NCI-H2107 treated with DMSO at 0.1 percent for 48 hours (cell line): ENCODE data around the gene PIAS1.

Source experiments
- DNase-seq: peaks from one replicate; lab custom pipeline; 2025; ENCODE audit not compliant: unreplicated experiment; lab: John Stamatoyannopoulos, UW

The PIAS1 gene

GRCh38 chr15:68062214-68062613 lies 8.1 kb downstream of the PIAS1 start:
- no peak for DNase-seq

GRCh38 chr15:68062946-68063465 lies 8.9 kb downstream of the PIAS1 start:
- no peak for DNase-seq

- no peak for DNase-seq
Observed at GRCh38 chr15:68063606-68064005, 9.5 kb downstream of the PIAS1 start.

GRCh38 chr15:68073576-68074288 lies 19.6 kb downstream of the PIAS1 start:
- DNase-seq: no peak

DNA sequence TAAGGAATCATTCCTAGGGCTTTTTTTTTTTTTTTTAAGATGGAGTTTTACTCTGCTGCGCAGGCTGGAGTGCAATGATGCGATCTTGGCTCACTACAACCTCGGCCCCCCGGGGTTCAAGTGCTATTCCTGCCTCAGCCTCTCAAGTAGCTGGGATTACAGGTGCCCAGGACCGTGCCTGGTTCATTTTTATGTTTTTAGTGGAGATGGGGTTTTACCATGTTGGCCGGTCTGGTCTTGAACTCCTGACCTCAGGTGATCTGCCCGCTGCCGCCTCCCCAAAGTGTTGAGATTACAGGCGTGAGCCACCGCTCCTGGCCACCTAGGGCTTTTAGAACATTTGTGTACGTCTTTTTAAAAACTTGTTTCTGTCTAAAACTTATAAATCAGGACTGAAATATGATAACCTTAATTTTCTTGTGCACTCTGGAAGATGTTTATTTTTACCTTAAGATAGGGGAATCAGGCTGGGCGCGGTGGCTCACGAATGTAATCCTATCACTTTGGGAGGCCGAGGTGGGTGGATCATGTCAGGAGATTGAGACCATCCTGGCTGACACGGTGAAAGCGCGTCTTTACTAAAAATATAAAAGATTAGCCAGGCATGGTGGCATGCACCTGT lies 21.8 kb downstream of the PIAS1 start:
- DNase-seq: no peak

DNA sequence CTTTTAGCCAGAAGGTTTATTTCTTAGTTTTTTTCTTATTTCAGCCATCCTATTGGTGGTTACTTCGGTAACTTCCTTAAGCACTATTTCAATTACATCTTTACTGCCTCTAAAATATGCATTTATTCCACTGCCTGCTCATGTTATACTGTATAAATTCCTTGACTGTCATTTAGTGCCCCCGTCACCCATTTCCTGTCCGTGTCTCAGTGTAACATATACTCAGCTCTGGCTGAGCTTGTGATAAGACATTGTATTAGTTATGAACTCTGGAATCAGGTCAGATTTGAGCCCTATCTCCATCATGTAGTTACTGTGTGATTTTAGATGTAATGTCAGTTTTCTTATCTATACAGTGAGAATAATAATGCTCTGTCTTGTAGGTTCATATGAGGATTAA lies 24.2 kb downstream of the PIAS1 start:
- no peak for DNase-seq

DNA sequence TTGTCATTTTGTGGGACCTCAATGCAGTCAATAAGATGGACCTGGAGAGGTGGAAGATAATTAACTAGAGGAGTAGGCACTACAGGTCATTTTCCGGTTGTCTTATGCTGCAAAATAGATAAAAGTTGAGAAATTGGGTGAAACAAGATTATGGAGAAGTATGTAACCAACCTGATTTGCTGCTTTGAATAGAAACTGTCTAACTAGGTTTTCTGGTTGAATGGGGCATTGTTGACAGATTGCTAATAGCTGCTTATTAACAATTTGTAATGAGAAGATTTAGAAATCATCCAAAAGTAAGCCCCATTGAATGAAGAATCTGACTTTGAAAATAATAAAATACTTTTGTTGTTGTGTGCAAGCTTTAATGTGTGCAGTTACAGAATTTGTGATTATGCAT lies 26.2 kb downstream of the PIAS1 start:
- no peak for DNase-seq

DNA sequence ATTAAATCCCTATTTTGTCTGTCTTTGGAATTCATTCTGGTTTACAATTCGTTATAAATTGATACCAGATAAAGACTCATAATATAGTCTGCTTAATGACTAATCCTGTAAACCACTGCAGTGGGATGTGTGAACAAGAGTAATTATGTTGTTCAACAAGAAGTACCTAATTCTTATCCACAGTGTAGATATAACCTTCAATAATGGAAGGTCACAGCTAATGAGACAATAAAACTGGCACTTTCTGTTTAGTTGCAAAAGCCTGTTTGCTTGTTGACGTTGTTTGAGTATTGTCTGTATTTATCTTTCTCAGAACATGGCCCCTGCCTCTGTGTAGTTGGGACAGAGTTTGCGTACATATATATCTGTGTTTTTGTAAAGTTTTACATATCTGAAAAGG lies 26.7 kb downstream of the PIAS1 start:
- no peak for DNase-seq

GRCh38 chr15:68081869-68082505 lies 27.9 kb downstream of the PIAS1 start:
- no peak for DNase-seq

DNA sequence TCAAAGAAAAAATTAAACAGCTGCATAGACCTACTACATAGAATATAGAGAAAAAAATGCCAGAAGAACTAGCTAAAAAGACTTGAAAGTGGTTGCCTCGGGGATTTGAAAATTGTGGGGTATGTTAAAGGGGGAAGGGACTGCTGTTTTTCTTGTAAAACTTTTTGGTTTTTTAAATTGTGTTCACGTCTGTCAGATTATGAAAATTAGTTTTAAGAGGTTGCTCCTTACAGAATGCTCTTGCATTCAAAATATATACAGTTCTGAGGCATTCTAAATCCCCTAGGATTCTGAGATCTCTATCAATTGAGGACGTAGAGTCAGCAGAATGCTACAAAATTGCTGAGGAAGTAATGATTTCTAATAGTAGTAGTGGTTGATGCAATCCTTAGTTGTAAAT lies 28.6 kb downstream of the PIAS1 start:
- DNase-seq: no peak

GRCh38 chr15:68083463-68083862 lies 29.3 kb downstream of the PIAS1 start:
- no peak for DNase-seq

DNA sequence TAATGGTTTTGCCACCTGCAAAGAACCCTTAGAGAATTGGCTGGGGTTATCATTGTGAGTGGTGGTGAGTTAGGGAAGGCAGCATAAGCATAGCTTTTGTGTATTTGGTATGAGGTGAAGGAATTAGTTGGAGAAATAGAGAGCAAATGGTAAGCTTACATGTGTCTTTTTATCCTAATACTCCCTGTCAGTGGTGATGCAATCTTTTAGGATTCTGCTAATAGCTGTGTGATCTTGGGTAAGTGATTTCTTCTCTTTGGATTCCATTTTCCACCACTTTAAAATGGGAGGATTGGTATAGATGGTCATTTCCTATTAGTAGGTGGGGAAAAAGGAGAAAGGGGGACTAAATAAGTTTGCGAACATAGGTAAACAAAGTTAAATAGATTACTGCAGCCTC lies 30.9 kb downstream of the PIAS1 start:
- no peak for DNase-seq

- DNase-seq: no peak
Observed at GRCh38 chr15:68091743-68092142, 37.6 kb downstream of the PIAS1 start.

DNA sequence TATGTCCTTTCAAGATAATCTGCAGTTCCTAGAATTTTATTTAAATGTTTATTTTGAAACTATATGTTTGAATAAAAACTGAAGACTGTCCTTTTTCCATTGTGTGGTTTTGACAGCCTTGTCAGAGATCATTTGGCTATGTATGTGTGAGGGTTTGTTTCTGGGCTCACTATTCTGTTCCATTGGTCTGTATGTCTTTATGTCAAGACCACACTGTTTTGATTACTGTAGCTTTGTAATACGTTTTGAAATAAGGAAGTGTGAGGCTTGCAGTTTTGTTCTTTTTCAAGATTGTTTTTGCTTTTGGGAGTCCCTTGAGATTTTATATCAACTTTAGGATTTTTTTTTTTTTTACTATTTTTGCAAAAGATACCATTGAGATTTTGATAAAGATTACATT lies 42.0 kb downstream of the PIAS1 start:
- no peak for DNase-seq

- DNase-seq: no peak
Observed at GRCh38 chr15:68097029-68097428, 42.9 kb downstream of the PIAS1 start.

GRCh38 chr15:68098465-68098864 lies 44.4 kb downstream of the PIAS1 start:
- no peak for DNase-seq

DNA sequence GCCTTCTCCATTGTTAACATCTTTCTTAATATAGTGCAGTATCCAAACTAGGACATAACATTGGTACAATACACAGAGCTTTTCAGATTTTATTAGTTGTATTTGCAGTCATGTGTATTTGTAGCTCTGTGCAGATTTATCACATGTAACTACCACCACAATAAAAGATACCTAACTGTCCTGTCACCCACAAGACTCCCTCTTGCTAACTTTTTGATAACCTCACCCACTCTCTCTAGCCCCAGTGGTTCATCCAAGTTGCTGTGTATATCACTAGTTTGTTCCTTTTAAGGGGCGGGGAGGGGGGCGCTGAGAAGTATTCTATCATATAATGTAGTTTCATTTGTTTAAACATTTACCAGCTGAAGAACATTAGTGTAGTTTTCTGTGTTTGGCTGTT lies 46.1 kb downstream of the PIAS1 start:
- DNase-seq: no peak

DNA sequence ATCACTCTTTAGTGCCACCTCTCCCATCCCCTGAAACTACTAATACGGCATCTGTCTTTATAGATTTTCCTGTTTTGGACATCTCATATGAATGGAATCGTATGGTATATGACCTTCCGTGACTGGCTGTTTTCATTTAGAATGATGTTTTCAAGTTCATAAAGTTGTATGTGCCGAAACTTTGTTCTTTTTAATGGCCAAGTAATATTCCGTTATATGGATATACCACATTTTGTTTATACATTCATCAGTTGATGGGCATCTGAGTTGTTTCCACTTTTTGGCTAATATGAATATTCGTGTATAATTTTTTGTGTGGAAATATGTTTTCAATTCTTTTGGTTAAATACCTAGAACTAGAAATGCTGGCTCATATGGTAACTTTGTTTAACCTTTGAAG lies 49.5 kb downstream of the PIAS1 start:
- DNase-seq: no peak

- DNase-seq: no peak
Observed at GRCh38 chr15:68106656-68107055, 52.5 kb downstream of the PIAS1 start.

- DNase-seq: no peak
Observed at GRCh38 chr15:68107142-68107541, 53.0 kb downstream of the PIAS1 start.

GRCh38 chr15:68112706-68113105 lies 58.6 kb downstream of the PIAS1 start:
- no peak for DNase-seq

DNA sequence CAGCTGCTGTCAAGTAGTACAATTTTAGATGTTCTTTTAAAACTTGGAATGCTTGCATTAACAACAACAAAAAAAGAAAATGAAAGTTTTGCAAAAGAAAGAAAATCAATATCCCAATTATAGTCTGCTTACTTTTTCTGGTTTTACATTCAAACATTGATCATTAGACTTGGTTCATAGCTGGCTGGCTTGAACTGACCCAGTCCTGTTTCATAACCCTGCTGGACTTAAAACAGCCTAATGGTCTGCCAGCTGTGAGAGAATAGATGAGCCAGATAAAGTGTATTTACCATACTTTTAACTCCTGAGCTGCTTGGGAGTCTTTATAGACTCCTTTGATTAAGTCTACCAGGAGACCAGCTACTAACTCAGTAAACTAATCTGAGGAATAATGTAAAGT lies 59.2 kb downstream of the PIAS1 start:
- no peak for DNase-seq
